GM12801 (cell line): ENCODE data around the gene PEX13.

Experiments
- CTCF ChIP-seq: IDR thresholded peaks from one replicate; pipeline ENCODE4 v1.5.1; 2011; ENCODE audit warnings: control low read depth; ENCODE audit not compliant: insufficient read length; ENCODE audit errors: extremely low read depth

The PEX13 gene

GRCh38 chr2:61017556-61018317, at the start of gene PEX13, which contains the start of gene PUS10:
PEX13 (plus strand) TSS chr2:61017720; CDS start chr2:61017760, 40 bp downstream.
PUS10 (minus strand) TSS chr2:61018255; CDS start chr2:61011890, 6,365 bp downstream.
- no peak for TF ChIP-seq CTCF

GRCh38 chr2:60972889-60973656, 44.4 kb upstream of the PEX13 start:
- no peak for TF ChIP-seq CTCF

GRCh38 chr2:60973705-60974104, 43.8 kb upstream of the PEX13 start:
- no peak for TF ChIP-seq CTCF

GRCh38 chr2:60974652-60975051, 42.9 kb upstream of the PEX13 start:
- TF ChIP-seq CTCF, result no peak

GRCh38 chr2:60976256-60976850, 41.2 kb upstream of the PEX13 start:
- no peak for TF ChIP-seq CTCF

GRCh38 chr2:60976875-60977561, 40.5 kb upstream of the PEX13 start:
- no peak for TF ChIP-seq CTCF

GRCh38 chr2:60977562-60977895, 40.0 kb upstream of the PEX13 start:
- TF ChIP-seq CTCF, result no peak
